HG03342 (cell line): ENCODE measurements around the gene LCN15.

Experiments used
- ATAC-seq: cut with Tn5 transposase; IDR thresholded peaks from one replicate; pipeline ENCODE4 v1.9.1; 2021; ENCODE audit warnings: mild to moderate bottlenecking, moderate library complexity; ENCODE audit not compliant: unreplicated experiment

The LCN15 gene

DNA sequence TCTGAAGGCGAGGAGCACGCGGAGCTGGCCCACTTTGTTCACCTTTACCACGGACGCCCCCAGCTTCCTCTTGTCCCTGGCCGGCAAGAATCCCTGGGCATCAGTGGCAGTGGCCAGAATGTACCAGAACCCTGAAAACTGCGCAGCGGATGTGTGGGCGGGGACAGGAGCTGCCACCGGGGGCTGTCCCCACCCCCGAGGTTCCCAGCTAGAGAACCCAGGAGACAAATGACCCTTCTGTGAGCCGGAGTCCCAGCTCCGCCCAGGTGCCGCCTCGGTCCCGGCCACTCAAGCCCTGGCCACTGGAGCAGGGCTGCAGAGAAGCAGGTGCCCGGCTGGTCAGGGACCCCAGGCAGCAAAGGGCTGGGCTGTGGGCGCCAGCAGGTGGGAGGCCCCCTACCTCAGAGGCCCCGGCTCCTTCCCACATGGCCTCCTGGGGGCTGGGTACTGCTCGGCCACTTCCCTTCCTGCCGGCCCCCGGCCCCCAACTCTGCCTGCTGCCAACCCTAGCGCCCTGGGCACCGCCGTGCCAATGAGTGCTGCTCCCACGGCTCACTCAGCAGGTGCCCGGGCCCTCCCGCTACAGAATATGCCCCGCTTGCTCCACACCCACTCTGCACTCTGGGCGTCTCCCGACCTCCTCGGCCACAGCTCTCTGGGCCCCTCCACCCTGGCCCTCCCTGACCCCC, 22.3 kb downstream of the LCN15 start:
- ATAC-seq = no peak

GRCh38 chr9:136740971-136741882, 23.1 kb downstream of the LCN15 start:
- ATAC-seq = no peak

DNA sequence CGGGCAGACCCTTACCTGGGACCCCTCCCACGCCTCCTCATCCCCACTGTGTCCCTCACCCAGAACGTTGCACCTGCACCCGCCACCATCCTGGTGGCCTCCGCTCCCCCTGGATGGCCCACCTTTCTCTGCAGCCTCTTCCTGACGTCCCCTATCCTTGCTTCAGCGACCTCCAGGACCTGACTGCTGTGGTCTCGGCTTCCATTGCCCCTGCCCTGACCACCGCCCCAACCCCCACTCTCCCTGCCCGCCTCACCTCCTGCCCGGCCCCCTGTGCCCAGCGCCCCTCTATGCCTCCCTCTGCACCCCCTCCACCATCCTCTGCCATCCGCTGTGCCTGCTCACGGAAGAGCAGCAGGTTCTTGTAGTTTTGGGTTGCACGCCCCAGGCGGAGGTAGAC, 23.8 kb downstream of the LCN15 start:
- ATAC-seq = no peak

DNA sequence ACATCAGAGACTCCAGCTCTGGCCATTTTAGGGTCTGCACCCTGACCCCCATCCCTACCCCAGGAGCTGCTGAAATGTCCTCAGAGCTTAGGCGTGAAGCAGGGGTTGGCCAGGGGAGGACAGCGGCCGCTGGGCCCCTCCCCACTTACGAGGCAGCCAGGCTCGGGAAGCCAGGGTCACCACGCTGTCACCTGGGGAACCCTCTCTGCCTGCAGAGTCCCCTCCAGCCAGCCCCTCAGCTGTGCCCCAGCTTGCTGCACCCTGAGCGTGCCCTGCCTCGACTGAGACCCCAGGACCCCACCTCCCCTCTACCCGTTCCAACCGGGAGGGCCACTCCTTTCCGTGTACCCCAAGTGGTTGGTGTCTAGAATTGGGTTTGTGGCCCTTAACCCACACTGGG, 24.2 kb downstream of the LCN15 start:
- ATAC-seq = no peak

DNA sequence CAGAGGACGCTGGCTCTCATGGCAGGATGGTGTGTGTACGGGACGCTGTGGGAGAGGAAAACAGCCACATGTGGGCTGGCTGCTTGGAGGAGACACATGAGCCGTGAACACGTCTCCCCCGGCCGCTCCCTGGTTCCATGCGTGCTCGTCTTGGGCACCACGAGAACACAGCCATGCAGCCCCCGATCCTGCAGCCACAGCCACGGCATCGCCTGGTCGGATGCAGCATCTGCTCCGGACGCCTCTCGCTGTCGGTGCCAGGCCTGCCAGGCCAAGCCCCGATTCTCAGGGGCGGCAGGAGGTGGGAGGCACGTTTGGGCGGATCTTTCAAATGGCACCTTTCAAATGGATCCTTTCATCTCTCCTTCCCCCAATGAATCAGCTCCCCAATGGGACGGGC, 24.8 kb downstream of the LCN15 start:
- ATAC-seq = no peak

DNA sequence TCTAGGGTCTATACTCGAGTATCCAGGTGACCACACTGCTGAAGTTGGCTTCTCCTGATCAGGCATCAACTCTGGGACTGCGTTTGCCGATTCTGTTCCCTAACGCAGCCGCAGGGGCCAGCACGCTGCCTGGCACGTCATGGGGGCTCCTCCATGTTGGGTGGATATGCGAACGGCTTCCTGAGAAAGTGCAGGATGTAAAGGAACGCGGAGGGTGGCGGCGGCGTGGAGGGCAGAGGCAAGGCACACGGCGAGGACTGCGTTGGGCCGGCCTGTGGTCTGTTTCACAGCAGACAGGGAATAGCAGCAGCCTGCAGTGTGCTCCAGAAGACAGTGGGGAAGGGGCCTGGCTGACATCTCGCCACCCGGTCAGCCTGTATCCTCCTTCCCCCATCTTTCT, 25.4 kb downstream of the LCN15 start:
- no peak for ATAC-seq

DNA sequence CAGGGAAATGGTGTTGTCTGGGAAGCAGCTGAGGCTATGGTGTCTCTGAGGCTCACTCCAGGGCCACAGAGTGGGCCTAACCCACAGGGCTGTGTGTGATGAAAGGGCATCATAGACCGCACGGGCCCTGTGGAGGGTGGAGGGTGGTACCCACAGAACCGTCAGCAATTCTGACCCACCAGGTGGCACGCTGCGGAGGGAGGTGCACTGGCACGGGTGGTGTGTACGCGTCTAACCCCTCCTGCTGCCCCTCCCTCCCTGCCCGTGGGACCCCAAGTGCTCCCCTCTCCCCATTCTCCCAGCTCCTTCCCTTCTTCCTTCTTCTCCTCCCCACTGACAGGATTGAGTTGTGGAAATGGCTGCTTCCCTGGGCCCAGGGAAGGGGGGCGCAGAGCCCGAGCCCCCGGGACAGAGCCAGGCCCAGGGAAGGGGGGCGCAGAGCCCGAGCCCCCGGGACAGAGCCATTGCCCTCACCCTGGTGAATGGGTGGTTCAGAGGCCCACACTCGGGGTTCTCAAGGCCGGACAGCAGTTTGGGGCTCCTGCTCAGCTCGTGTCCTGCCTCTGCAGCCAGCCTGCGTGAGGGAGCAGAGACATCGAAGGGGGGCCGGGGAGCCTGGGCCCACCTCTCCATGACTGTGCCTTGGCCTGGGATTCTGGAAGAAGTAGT, 28.4 kb downstream of the LCN15 start:
- ATAC-seq = no peak

- no peak for ATAC-seq
These were observed 29.4 kb downstream of the LCN15 start for GRCh38 chr9:136734837-136735496.

- ATAC-seq = no peak
These were observed 30.7 kb downstream of the LCN15 start for GRCh38 chr9:136733611-136734010.

- ATAC-seq = no peak
These were observed 31.7 kb downstream of the LCN15 start for GRCh38 chr9:136732444-136733178.

DNA sequence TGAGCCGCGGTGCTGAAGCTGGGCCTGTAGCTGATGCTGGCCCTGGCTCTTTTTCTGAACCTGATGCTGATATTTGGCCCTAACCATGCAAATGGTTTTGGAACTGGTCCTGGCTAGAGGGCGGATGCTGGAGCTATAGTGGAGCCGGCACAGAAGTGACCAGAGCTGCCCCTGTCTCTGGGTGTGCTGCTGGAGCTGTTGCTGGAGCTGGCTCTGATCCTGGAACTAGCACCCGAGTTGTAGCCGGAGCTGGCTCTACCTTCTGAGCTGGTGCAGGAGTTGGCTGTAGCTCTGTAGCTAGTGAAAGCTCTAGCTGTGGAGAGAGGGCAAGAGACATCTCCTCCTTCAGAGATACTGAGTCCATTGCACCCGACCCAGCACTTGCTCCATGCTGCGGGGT, 34.4 kb downstream of the LCN15 start:
- ATAC-seq = no peak

GRCh38 chr9:136729144-136729543, 35.2 kb downstream of the LCN15 start:
- ATAC-seq = no peak

- peak; percentile 17 for ATAC-seq
These were observed 35.7 kb downstream of the LCN15 start for GRCh38 chr9:136728548-136729123.

DNA sequence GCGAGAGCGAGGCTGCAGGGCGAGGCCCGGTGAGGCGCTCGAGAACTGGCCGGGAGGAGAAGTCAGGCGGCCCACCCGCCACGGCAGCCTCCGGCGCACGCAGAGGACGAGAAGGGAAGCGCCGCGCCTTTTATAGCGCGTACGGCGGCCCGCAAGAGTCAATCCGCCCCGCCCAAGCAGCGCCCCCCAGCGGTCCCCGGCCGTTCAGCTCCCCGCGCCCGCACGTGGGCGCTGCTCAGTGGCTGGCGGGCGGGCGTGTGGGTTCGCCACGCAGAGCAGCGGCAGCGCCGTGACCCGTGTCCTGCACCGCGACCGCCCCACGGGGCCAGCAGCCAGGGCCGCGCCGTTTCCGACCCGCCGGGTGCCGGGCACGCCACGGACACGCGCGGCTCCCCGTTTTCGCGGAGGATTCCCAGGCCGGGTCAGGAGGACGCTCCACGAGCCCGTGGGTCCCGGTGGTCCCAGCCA, 36.2 kb downstream of the LCN15 start:
- ATAC-seq = peak; percentile 54

- ATAC-seq = no peak
These were observed 37.6 kb downstream of the LCN15 start for GRCh38 chr9:136726631-136727191.

DNA sequence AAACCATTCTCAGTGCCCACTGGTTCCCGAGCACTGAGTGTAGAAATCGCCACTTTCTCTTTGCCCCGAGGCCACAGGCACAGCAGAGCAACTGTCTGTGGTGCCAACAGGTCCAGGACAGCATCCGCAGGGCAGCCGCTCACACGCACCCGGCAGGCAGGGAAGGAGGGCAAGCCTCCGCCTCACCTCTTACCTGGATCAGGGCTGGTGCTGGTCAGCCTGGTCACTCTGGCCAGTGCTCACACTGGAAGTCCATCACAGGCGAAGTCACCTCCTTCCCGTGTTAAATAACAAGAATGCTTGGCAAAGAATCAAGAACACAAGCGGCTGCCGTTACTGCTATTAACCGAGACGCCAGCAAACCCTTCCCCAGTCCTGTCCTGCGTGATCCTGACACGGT, 38.2 kb downstream of the LCN15 start:
- ATAC-seq = no peak

- no peak for ATAC-seq
These were observed 38.7 kb downstream of the LCN15 start for GRCh38 chr9:136725612-136726011.

DNA sequence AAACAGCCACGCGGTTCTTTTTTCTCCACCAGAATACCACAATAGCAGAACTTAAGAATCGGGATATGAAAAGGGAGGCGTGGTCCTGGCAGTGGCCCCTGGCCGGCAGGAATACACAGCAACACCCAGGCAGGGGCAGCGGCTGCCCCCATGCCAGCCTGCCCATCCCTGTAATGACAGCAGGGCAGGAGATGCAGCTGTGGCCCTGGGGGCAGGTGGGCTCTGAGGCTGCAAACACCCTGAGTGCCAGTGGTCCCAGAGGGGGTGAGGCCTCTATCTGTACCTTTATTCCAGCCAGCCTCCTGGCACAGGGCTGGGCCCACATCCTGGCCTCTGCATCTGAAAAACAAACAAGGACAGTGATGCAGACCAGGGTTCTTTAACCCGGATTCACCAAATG, 39.5 kb downstream of the LCN15 start:
- ATAC-seq = no peak

DNA sequence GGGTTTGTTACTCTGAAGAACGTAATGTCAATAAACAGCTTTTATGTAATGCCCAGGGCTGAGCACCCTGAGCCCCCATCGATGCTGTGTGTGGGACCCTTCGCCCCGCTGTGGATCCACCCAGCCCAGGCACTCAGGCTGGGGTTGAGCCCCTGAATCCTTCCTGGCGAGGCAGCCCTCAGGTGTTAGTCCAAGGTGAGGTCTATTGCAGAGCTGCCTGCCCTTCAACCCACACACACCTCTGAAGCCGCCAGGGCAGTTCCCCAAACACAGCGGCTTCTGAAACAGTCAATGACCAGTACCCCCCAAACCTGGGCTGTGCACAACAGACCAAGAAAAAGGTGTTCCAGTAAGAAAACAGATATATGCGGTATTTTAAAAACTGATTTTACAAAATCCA, 40.3 kb downstream of the LCN15 start:
- ATAC-seq = no peak
